ENCODE data around the gene SLN.

SLN gene

GRCh38 chr11:107733518-107733917 is 21.7 kb upstream of the SLN start:
- TF ChIP-seq CTCF (conservative IDR thresholded peaks at IDR 0.05; ENCODE audit: low read depth, low read length) = no peak
- DNase-seq (ENCODE audit: low read depth) = no peak
- H3K4me3 ChIP-seq (ENCODE audit: low read length) = no peak overlapping the region

- no peak for TF ChIP-seq CTCF (conservative IDR thresholded peaks at IDR 0.05; ENCODE audit: low read depth, low read length)
- no peak for DNase-seq (ENCODE audit: low read depth)
- no peak overlapping the region for H3K4me3 ChIP-seq (ENCODE audit: low read length)
Measured at GRCh38 chr11:107732689-107733051, 20.8 kb upstream of the SLN start.

GRCh38 chr11:107731941-107732688 is 20.3 kb upstream of the SLN start:
- H3K4me3 ChIP-seq (ENCODE audit: low read length) = no peak overlapping the region
- DNase-seq (ENCODE audit: low read depth) = no peak
- no peak for TF ChIP-seq CTCF (conservative IDR thresholded peaks at IDR 0.05; ENCODE audit: low read depth, low read length)

- no peak overlapping the region for H3K4me3 ChIP-seq (ENCODE audit: low read length)
- no peak for DNase-seq (ENCODE audit: low read depth)
- no peak for TF ChIP-seq CTCF (conservative IDR thresholded peaks at IDR 0.05; ENCODE audit: low read depth, low read length)
Measured at GRCh38 chr11:107722662-107723061, 10.8 kb upstream of the SLN start.

DNA sequence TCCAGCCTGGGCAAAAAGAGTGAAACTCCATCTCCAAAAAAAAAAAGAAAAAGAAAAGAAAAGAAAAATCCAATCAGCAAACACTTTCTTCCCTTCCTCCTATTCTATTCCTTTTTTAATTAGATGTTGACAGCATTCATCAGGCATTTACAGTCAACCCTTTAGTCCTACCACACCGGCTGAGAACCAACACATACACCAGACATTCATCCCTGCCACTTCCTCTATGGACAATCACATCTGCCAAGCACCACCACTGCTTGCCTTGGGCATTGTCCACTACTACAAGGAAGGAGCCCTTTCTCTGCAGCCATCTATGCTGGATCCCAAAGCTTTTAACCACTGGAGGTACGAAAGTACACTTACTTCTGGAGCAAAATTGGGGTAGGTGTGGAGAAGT is 9.4 kb upstream of the SLN start:
- TF ChIP-seq CTCF (conservative IDR thresholded peaks at IDR 0.05; ENCODE audit: low read depth, low read length) = no peak
- no peak for DNase-seq (ENCODE audit: low read depth)

GRCh38 chr11:107720303-107720774 is 8.5 kb upstream of the SLN start:
- no peak overlapping the region for H3K4me3 ChIP-seq (ENCODE audit: low read length)
- DNase-seq (ENCODE audit: low read depth) = no peak
- TF ChIP-seq CTCF (conservative IDR thresholded peaks at IDR 0.05; ENCODE audit: low read depth, low read length) = no peak

More for the DNA sequence above, 9.4 kb upstream of the SLN start:
- H3K4me3 ChIP-seq (ENCODE audit: low read length) = no peak overlapping the region
